HCT116 (cell line): ENCODE data around the gene STK39. TPM values are rescaled to one million over a fixed set of nuclear protein-coding genes. Genes with fewer than 3 reads are reported as not detected.

Experiments used
- ATAC-seq: fragments of 200-7000 bp; cut with Tn5 transposase; 2 replicates; pipeline ENCODE4 v1.9.1; 2020; ENCODE audit warnings: mild to moderate bottlenecking, moderate library complexity
- BruUV-seq: library from RNA; stranded (reverse); fragments of 400-500 nt; replicated peaks from 2 replicates; lab custom pipeline; 2021; lab: Mats Ljungman, UMichigan
- CTCF ChIA-PET: fragments of 300-600 bp; sonication (Branson Sonifier 250); formaldehyde crosslinking; loops from one replicate; lab custom pipeline; 2021; ENCODE audit warnings: antibody characterized with exemption; lab: Charles Lee
- POLR2A ChIA-PET: fragments of 300-600, 350-600 bp; sonication (Branson Sonifier 250); formaldehyde crosslinking; loops from one replicate; lab custom pipeline; 2021; ENCODE audit warnings: antibody characterized with exemption; lab: Charles Lee
- RAD21 ChIA-PET, 2 experiments: fragments of 300-600 bp; sonication (Branson Sonifier 250); formaldehyde crosslinking; loops; one replicate each; lab custom pipeline; 2023; ENCODE audit warnings: low total read pairs in 2 of 2; ENCODE audit not compliant: uncharacterized antibody in 2 of 2, unreplicated experiment in 2 of 2, low non-redundant PET in 1 of 2; lab: Charles Lee
- DNase-seq: peaks from one replicate; pipeline ENCODE4 v3.0.0-alpha.2; 2010; ENCODE audit warnings: low read depth, low spot score
- H2AFZ ChIP-seq: fragments of 200-600 bp; shearing (Covaris generic), sonication (generic); 2 replicates; pipeline ENCODE4 v1.6.1; 2017; ENCODE audit warnings: low read depth, mixed run types, mixed read lengths, antibody characterized with exemption, low read length; ENCODE audit not compliant: poor library complexity, severe bottlenecking
- H3K27ac ChIP-seq: 2 replicates; pipeline ENCODE4 v1.5.1; 2012; ENCODE audit warnings: low read depth, low read length
- H3K27me3 ChIP-seq: fragments of 200-600 bp; sonication (generic); 2 replicates; pipeline ENCODE4 v1.6.1; 2016; ENCODE audit warnings: mixed run types, low read length, mixed read lengths; ENCODE audit not compliant: insufficient read depth
- H3K36me3 ChIP-seq, 2 experiments: fragments of 200-500 bp in 1 of 2; fragments of 200-600 bp in 1 of 2; sonication (Bioruptor generic) in 1 of 2; sonication (generic) in 1 of 2; 2 replicates each; pipeline versions ENCODE4 v1.5.1 to v1.6.1; 2014 to 2016; ENCODE audit warnings: low read length in 2 of 2, inconsistent platforms in 1 of 2, mixed read lengths in 1 of 2, mixed run types in 1 of 2; ENCODE audit not compliant: insufficient read depth in 2 of 2, control insufficient read depth in 1 of 2
- H3K4me1 ChIP-seq, 2 experiments: fragments of 200-600 bp in 1 of 2; sonication (generic) in 1 of 2; 2 replicates each; pipeline versions ENCODE4 v1.5.1 to v1.6.1; 2012 to 2017; ENCODE audit warnings: low read length in 2 of 2, inconsistent platforms in 1 of 2, mild to moderate bottlenecking in 1 of 2, mixed read lengths in 1 of 2, mixed run types in 1 of 2, moderate library complexity in 1 of 2; ENCODE audit not compliant: insufficient read depth in 2 of 2, control insufficient read depth in 1 of 2
- H3K4me2 ChIP-seq: fragments of 200-600 bp; sonication (generic); 2 replicates; pipeline ENCODE4 v1.6.1; 2017; ENCODE audit warnings: mixed run types, low read length, mixed read lengths
- H3K4me3 ChIP-seq, 2 experiments: fragments of 200-600 bp in 1 of 2; sonication (generic) in 1 of 2; replicated peaks in 1 of 2; 2 replicates each; pipeline ENCODE4 v1.5.1; 2011 to 2016; ENCODE audit warnings: low read length in 2 of 2, control low read depth in 1 of 2, low read depth in 1 of 2, mild to moderate bottlenecking in 1 of 2, mixed read lengths in 1 of 2, mixed run types in 1 of 2
- H3K79me2 ChIP-seq: fragments of 200-600 bp; sonication (generic); 2 replicates; pipeline ENCODE4 v1.6.1; 2017; ENCODE audit warnings: mild to moderate bottlenecking, mixed run types, low read length, moderate library complexity, mixed read lengths; ENCODE audit not compliant: insufficient read depth
- H3K9ac ChIP-seq: fragments of 200-600 bp; sonication (generic); 2 replicates; pipeline ENCODE4 v1.6.1; 2016; ENCODE audit warnings: low read length, mixed read lengths
- H3K9me2 ChIP-seq: fragments of 200-600 bp; sonication (generic), shearing (Covaris generic); 2 replicates; pipeline ENCODE4 v1.6.1; 2017; ENCODE audit warnings: mixed run types, mild to moderate bottlenecking, moderate library complexity; ENCODE audit not compliant: insufficient read depth
- H3K9me3 ChIP-seq, 2 experiments: fragments of 200-500 bp in 1 of 2; fragments of 200-600 bp in 1 of 2; sonication (Bioruptor generic) in 1 of 2; sonication (generic) in 1 of 2; 2 replicates each; pipeline ENCODE4 v1.6.1; 2014 to 2017; ENCODE audit warnings: low read length in 2 of 2, mixed read lengths in 2 of 2, inconsistent platforms in 1 of 2, low read depth in 1 of 2, mild to moderate bottlenecking in 1 of 2, mixed run types in 1 of 2, moderate library complexity in 1 of 2; ENCODE audit not compliant: control insufficient read depth in 1 of 2, insufficient read depth in 1 of 2
- H4K20me1 ChIP-seq: fragments of 200-600 bp; sonication (generic), shearing (Covaris generic); 2 replicates; pipeline ENCODE4 v1.6.1; 2017; ENCODE audit warnings: mixed run types, mild to moderate bottlenecking, moderate library complexity; ENCODE audit not compliant: insufficient read depth
- CBX3 ChIP-seq: IDR thresholded peaks from 2 replicates; pipeline ENCODE4 v1.6.1; 2012; ENCODE audit warnings: low read depth
- ELF1 ChIP-seq: IDR thresholded peaks from 2 replicates; pipeline ENCODE4 v1.6.1; 2012; ENCODE audit warnings: low read depth, borderline replicate concordance
- EZH2 ChIP-seq: fragments of 200-600 bp; sonication (generic); IDR thresholded peaks from 2 replicates; pipeline ENCODE4 v1.6.1; 2017; ENCODE audit warnings: antibody characterized with exemption, mixed run types
- EZH2phosphoT487 ChIP-seq: fragments of 200-600 bp; IDR thresholded peaks from 2 replicates; pipeline ENCODE4 v1.6.1; 2018; ENCODE audit warnings: antibody characterized with exemption, borderline replicate concordance
- FOSL1 ChIP-seq: IDR thresholded peaks from 2 replicates; pipeline ENCODE4 v1.6.1; 2012; ENCODE audit warnings: low read depth
- JUND ChIP-seq: IDR thresholded peaks from 2 replicates; pipeline ENCODE4 v1.6.1; 2012
- POLR2AphosphoS5 ChIP-seq: IDR thresholded peaks from 2 replicates; pipeline ENCODE4 v1.6.1; 2011; ENCODE audit warnings: mild to moderate bottlenecking, low read depth, low read length, moderate library complexity
- RAD21 ChIP-seq: IDR thresholded peaks from 2 replicates; pipeline ENCODE4 v1.6.1; 2012; ENCODE audit warnings: low read depth, mild to moderate bottlenecking
- SIN3A ChIP-seq: IDR thresholded peaks from 2 replicates; pipeline ENCODE4 v1.6.1; 2012; ENCODE audit warnings: low read depth
- SP1 ChIP-seq: IDR thresholded peaks from 2 replicates; pipeline ENCODE4 v1.6.1; 2012; ENCODE audit warnings: low read depth
- TCF7L2 ChIP-seq: IDR thresholded peaks from 2 replicates; pipeline ENCODE4 v1.7.0; 2011; ENCODE audit warnings: borderline replicate concordance, inconsistent platforms; ENCODE audit not compliant: insufficient read depth, insufficient read length; ENCODE audit errors: extremely low read depth
- ZNF274 ChIP-seq: fragments of 200-500 bp; sonication (Bioruptor generic); IDR thresholded peaks from 2 replicates; pipeline ENCODE4 v1.6.1; 2014; ENCODE audit warnings: mild to moderate bottlenecking, low read depth, low read length, inconsistent platforms
- intact Hi-C: fragments of 100-400 bp; cut with micrococcal nuclease; formaldehyde crosslinking; loops from 2 replicates; pipeline ENCODE4 v1.10.0; 2022
- total RNA-seq: library from RNA; stranded (reverse); gene quantifications from one replicate; pipeline ENCODE4 v1.2.1, GENCODE V29; 2021; ENCODE audit not compliant: unreplicated experiment
- TF ChIP-seq, protein P1 (sequence below): IDR thresholded peaks from 2 replicates; pipeline ENCODE4 v1.6.1; 2012
- TF ChIP-seq, protein P2 (sequence below): IDR thresholded peaks from 2 replicates; pipeline ENCODE4 v1.6.1; 2012
- TF ChIP-seq, protein P3 (sequence below): IDR thresholded peaks from 2 replicates; pipeline ENCODE4 v1.6.1; 2011; ENCODE audit warnings: mild to moderate bottlenecking, low read length, moderate library complexity; ENCODE audit not compliant: insufficient replicate concordance; ENCODE audit errors: extremely low read depth
- TF ChIP-seq, protein P4 (sequence below), 3 experiments: fragments of 200-600 bp in 1 of 3; sonication (generic) in 1 of 3; IDR thresholded peaks in 2 of 3; conservative IDR thresholded peaks in 1 of 3; 2 replicates each; pipeline ENCODE4 v1.5.1; 2012 to 2017; ENCODE audit warnings: low read depth in 2 of 3, low read length in 2 of 3, antibody characterized with exemption in 1 of 3, borderline replicate concordance in 1 of 3, control low read depth in 1 of 3, mild to moderate bottlenecking in 1 of 3, mixed read lengths in 1 of 3, mixed run types in 1 of 3, moderate library complexity in 1 of 3; ENCODE audit not compliant: insufficient read depth in 1 of 3

STK39 gene
- total RNA-seq, 1 experiment from 2014 or later = 118 TPM

DNA sequence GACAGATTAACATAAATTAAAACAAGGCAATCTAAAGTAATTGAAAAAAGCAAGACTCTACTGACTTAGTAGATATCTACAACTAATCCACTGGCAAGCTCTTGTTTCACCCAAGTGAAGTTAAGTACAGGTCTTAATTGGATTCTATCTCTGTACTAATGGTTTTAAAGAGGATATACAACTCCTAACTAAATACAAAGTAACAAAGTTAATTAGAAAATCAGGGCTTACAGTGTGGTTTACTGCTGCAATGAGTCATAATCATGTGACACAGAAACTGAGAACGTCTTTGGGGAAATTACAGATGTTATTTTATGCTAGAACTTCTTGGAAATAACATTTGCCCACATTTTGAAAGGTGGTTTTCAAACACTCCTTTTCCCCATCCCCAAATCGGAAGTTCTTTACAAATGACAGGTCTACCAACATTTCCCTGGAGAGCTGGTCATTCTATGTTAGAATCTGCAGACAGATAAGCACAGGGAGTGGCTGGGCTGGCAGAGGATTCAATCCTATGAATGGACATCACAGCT is 245.3 kb downstream of the STK39 start:
- no peaks in the 10 kb centered on the region for H3K9me2 ChIP-seq
- H3K4me2 ChIP-seq = no peak overlapping the region
- ChIA-PET RAD21 (no interaction called here), POLR2A (no interaction called here)
- H3K27ac ChIP-seq = no peak overlapping the region; the same call in 1 of the 2 replicates
- H3K27me3 ChIP-seq = no peaks in the 10 kb centered on the region
- H3K36me3 ChIP-seq = peaks cover 0 to 4% of the 10 kb centered on the region in 2 experiments; a peak in 1 of 4 replicates
- no peak overlapping the region for H3K4me3 ChIP-seq
- no peak for TF ChIP-seq POLR2AphosphoS5
- no peak for TF ChIP-seq ZNF274
- TF ChIP-seq, protein P1, sequence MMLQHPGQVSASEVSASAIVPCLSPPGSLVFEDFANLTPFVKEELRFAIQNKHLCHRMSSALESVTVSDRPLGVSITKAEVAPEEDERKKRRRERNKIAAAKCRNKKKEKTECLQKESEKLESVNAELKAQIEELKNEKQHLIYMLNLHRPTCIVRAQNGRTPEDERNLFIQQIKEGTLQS = no peak
- peak; percentile 33; the same call in 1 of the 2 replicates for TF ChIP-seq FOSL1
- TF ChIP-seq EZH2 = no peak
- TF ChIP-seq, protein P2, sequence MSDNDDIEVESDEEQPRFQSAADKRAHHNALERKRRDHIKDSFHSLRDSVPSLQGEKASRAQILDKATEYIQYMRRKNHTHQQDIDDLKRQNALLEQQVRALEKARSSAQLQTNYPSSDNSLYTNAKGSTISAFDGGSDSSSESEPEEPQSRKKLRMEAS = no peak
- no peak for TF ChIP-seq SIN3A
- TF ChIP-seq, all 23 proteins: peak for 1
- Histone ChIP-seq H3K79me2 (peaks cover 7% of the 10 kb centered on the region; the same call in 1 of the 2 replicates), H3K4me1 (peaks cover 8 to 9% of the 10 kb centered on the region in 2 experiments), H3K9ac (no peak overlapping the region), H4K20me1 (peaks cover 5% of the 10 kb centered on the region; the same call in 1 of the 2 replicates), H2AFZ (no peak overlapping the region), H3K9me3 (no peaks in the 10 kb centered on the region)
- ATAC-seq (0 out of 2 replicates have a peak, but pooled peaks have one; percentile 30), DNase-seq (no peak)
- intact Hi-C loops = no loop called here
- no TSS peak for BruUV-seq
- CTCF ChIA-PET = no interaction called here

DNA sequence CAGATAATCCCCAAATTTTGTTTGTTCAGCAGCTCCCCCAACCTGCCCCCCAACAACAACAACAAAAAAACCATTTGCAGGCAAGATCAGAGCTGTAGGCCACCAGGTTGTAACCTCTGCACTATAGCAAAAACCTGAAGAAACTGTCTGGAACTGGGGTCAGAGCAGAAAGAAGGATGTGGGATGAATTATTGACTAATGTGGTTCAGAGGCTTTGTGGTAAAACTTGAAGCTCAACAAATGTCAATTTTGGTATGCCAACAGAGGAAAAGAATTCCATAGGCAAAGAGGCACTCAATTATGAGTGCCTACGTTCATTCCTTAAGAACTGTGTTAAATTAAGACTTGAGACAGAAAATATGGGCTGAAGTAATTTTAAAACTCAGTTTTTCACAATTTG is 255.1 kb downstream of the STK39 start:
- H3K9me3 ChIP-seq = no peaks in the 10 kb centered on the region
- H4K20me1 ChIP-seq = no peaks in the 10 kb centered on the region; the same call in 1 of the 2 replicates
- CTCF ChIA-PET = no interaction called here
- no peaks in the 10 kb centered on the region for H3K27me3 ChIP-seq
- RAD21 ChIA-PET = no interaction called here
- no peaks in the 10 kb centered on the region for H3K9me2 ChIP-seq
- H3K9ac ChIP-seq = no peak overlapping the region
- peaks cover 3% of the 10 kb centered on the region; the same call in 1 of the 2 replicates for H3K79me2 ChIP-seq
- no peak overlapping the region for H3K4me2 ChIP-seq
- no TSS peak for BruUV-seq
- peaks cover 0 to 14% of the 10 kb centered on the region in 2 experiments; a peak in 2 of 4 replicates for H3K36me3 ChIP-seq
- DNase-seq (no peak), ATAC-seq (no peak)
- POLR2A ChIA-PET = no interaction called here
- no peak overlapping the region for H2AFZ ChIP-seq
- intact Hi-C loops = no loop called here
- no peaks in the 10 kb centered on the region for H3K4me1 ChIP-seq
- H3K4me3 ChIP-seq = no peak overlapping the region
- no peak overlapping the region for H3K27ac ChIP-seq
- TF ChIP-seq, protein P1 = no peak
- TF ChIP-seq JUND (no peak), CBX3 (no peak), ELF1 (no peak), SP1 (no peak), TCF7L2 (no peak), RAD21 (no peak), EZH2phosphoT487 (no peak), FOSL1 (no peak)
- TF ChIP-seq, protein P3, sequence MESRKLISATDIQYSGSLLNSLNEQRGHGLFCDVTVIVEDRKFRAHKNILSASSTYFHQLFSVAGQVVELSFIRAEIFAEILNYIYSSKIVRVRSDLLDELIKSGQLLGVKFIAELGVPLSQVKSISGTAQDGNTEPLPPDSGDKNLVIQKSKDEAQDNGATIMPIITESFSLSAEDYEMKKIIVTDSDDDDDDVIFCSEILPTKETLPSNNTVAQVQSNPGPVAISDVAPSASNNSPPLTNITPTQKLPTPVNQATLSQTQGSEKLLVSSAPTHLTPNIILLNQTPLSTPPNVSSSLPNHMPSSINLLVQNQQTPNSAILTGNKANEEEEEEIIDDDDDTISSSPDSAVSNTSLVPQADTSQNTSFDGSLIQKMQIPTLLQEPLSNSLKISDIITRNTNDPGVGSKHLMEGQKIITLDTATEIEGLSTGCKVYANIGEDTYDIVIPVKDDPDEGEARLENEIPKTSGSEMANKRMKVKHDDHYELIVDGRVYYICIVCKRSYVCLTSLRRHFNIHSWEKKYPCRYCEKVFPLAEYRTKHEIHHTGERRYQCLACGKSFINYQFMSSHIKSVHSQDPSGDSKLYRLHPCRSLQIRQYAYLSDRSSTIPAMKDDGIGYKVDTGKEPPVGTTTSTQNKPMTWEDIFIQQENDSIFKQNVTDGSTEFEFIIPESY = no peak
- TF ChIP-seq, protein P4, sequence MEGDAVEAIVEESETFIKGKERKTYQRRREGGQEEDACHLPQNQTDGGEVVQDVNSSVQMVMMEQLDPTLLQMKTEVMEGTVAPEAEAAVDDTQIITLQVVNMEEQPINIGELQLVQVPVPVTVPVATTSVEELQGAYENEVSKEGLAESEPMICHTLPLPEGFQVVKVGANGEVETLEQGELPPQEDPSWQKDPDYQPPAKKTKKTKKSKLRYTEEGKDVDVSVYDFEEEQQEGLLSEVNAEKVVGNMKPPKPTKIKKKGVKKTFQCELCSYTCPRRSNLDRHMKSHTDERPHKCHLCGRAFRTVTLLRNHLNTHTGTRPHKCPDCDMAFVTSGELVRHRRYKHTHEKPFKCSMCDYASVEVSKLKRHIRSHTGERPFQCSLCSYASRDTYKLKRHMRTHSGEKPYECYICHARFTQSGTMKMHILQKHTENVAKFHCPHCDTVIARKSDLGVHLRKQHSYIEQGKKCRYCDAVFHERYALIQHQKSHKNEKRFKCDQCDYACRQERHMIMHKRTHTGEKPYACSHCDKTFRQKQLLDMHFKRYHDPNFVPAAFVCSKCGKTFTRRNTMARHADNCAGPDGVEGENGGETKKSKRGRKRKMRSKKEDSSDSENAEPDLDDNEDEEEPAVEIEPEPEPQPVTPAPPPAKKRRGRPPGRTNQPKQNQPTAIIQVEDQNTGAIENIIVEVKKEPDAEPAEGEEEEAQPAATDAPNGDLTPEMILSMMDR (IDR thresholded peaks at IDR 0.05 in 2 of 3, conservative IDR thresholded peaks at IDR 0.05 in 1 of 3; ENCODE audit: borderline replicate concordance in 1 of 3, insufficient read depth in 1 of 3, low read depth in 2 of 3, low read length in 2 of 3) = no peak
